Liver (tissue), 3 donors: ENCODE data around the gene PRKD1.

Experiments used
- ATF3 ChIP-seq: IDR thresholded peaks from 2 replicates; pipeline ENCODE4 v1.6.1; 2016; ENCODE audit warnings: antibody characterized with exemption
- CTCF ChIP-seq: fragments of 150-350 bp; IDR thresholded peaks from 2 replicates; pipeline ENCODE4 v1.5.1; 2017; ENCODE audit warnings: improper control_type of control experiment, low read depth, low read length; ENCODE audit not compliant: missing input control
- FOXA1 ChIP-seq: IDR thresholded peaks from 2 replicates; pipeline ENCODE4 v1.6.1; 2016; ENCODE audit warnings: antibody characterized with exemption
- HNF4G ChIP-seq: IDR thresholded peaks from 2 replicates; pipeline ENCODE4 v1.6.1; 2016; ENCODE audit warnings: antibody characterized with exemption
- JUND ChIP-seq, 2 donors: IDR thresholded peaks; 2 replicates each; pipeline ENCODE4 v1.6.1; 2016; ENCODE audit warnings: antibody characterized with exemption in 2 of 2
- MAX ChIP-seq: IDR thresholded peaks from 2 replicates; pipeline ENCODE4 v1.6.1; 2016; ENCODE audit warnings: antibody characterized with exemption
- YY1 ChIP-seq: IDR thresholded peaks from 2 replicates; pipeline ENCODE4 v1.6.1; 2016; ENCODE audit warnings: antibody characterized with exemption, mild to moderate bottlenecking
- ZBTB33 ChIP-seq: IDR thresholded peaks from 2 replicates; pipeline ENCODE4 v1.6.1; 2016; ENCODE audit warnings: antibody characterized with exemption
- TF ChIP-seq, protein P1 (sequence below): IDR thresholded peaks from 2 replicates; pipeline ENCODE4 v1.6.1; 2016; ENCODE audit warnings: antibody characterized with exemption, mild to moderate bottlenecking
- donor health status: healthy.
- donor health status: healthy.

GRCh38 chr14:29955087-29955486 lies 27.4 kb upstream of the PRKD1 start:
- TF ChIP-seq CTCF (no peak), YY1 (no peak), ATF3 (no peak), FOXA1 (no peak), ZBTB33 (no peak), HNF4G (no peak), JUND (IDR thresholded peaks at IDR 0.05) (no peak), MAX (no peak)
- TF ChIP-seq, protein P1, sequence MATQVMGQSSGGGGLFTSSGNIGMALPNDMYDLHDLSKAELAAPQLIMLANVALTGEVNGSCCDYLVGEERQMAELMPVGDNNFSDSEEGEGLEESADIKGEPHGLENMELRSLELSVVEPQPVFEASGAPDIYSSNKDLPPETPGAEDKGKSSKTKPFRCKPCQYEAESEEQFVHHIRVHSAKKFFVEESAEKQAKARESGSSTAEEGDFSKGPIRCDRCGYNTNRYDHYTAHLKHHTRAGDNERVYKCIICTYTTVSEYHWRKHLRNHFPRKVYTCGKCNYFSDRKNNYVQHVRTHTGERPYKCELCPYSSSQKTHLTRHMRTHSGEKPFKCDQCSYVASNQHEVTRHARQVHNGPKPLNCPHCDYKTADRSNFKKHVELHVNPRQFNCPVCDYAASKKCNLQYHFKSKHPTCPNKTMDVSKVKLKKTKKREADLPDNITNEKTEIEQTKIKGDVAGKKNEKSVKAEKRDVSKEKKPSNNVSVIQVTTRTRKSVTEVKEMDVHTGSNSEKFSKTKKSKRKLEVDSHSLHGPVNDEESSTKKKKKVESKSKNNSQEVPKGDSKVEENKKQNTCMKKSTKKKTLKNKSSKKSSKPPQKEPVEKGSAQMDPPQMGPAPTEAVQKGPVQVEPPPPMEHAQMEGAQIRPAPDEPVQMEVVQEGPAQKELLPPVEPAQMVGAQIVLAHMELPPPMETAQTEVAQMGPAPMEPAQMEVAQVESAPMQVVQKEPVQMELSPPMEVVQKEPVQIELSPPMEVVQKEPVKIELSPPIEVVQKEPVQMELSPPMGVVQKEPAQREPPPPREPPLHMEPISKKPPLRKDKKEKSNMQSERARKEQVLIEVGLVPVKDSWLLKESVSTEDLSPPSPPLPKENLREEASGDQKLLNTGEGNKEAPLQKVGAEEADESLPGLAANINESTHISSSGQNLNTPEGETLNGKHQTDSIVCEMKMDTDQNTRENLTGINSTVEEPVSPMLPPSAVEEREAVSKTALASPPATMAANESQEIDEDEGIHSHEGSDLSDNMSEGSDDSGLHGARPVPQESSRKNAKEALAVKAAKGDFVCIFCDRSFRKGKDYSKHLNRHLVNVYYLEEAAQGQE = no peak
